Stimulated activated naive B cell treated with anti-CD40 and anti-IgM and Interleukin-4, amounts not matched to agents 10 μg/mL and 1 μg/mL and 100 μg/mL, for 72 hours (primary cell): Measurements from ENCODE around the gene ARHGAP9.
"Not testable (repeated sequence)": the region's sequence is repeated elsewhere in the genome, so short reads cannot be mapped to it uniquely, and the experiment has no call there.

Experiments used
- ATAC-seq, 2 donors: fragments of 150-1000 bp; cut with Tn5 transposase; replicated peaks; 2 replicates each; pipeline ENCODE4 v1.10.0; 2021; ENCODE audit warnings: moderate library complexity in 1 of 2
- DNase-seq: peaks from one replicate; pipeline ENCODE4 v3.0.0; 2021
- H3K27ac Mint-ChIP-seq: one replicate; pipeline ENCODE4 v1.8.0; 2022; ENCODE audit warnings: mild to moderate bottlenecking, mixed read lengths
- H3K27me3 Mint-ChIP-seq, 2 donors: one replicate each; pipeline ENCODE4 v1.8.0; 2022; ENCODE audit warnings: mixed read lengths in 2 of 2
- H3K36me3 Mint-ChIP-seq, 2 donors: one replicate each; pipeline ENCODE4 v1.8.0; 2022; ENCODE audit warnings: mixed read lengths in 2 of 2, mild to moderate bottlenecking in 1 of 2
- H3K4me1 Mint-ChIP-seq, 2 donors: one replicate each; pipeline ENCODE4 v1.8.0; 2022; ENCODE audit warnings: mixed read lengths in 2 of 2, mild to moderate bottlenecking in 1 of 2
- H3K4me3 Mint-ChIP-seq, 2 donors: one replicate each; pipeline ENCODE4 v1.8.0; 2022; ENCODE audit warnings: mild to moderate bottlenecking in 2 of 2, mixed read lengths in 2 of 2, moderate library complexity in 1 of 2
- H3K9me3 Mint-ChIP-seq, 2 donors: one replicate each; pipeline ENCODE4 v1.8.0; 2022; ENCODE audit warnings: mixed read lengths in 2 of 2, mild to moderate bottlenecking in 1 of 2

The ARHGAP9 gene

GRCh38 chr12:57428965-57429364 is 50.7 kb downstream of the ARHGAP9 start:
- Mint-ChIP-seq H3K4me3 (peak overlapping the region; percentile 81 to 89), H3K36me3 (peaks cover 6 to 29% of the 10 kb centered on the region in 2 donors), H3K27me3 (no peaks in the 10 kb centered on the region), H3K9me3 (no peaks in the 10 kb centered on the region), H3K27ac (peak overlapping the region; percentile 97), H3K4me1 (peaks cover 23 to 43% of the 10 kb centered on the region in 2 donors)
- no peak for DNase-seq
- no peak for ATAC-seq

DNA sequence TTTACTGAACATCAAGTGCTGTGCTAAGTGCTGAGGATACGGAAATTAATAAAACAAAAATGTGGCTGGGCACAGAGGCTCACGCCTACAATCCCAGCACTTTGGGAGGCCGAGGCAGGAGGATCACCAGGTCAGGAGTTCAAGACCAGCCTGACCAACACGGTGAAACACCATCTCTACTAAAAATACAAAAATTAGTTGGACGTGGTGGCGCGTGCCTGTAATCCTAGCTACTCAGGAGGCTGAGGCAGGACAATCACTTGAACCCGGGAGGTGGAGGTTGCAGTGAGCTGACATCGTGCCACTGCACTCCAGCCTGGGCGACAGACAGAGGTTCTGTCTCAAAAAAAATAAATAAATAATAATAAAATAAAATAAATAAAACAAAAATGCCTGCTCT is 52.7 kb downstream of the ARHGAP9 start:
- not testable (repeated sequence) for DNase-seq, ATAC-seq, H3K27me3 Mint-ChIP-seq, H3K9me3 Mint-ChIP-seq, H3K4me3 Mint-ChIP-seq
- H3K4me1 Mint-ChIP-seq, result peaks cover 23 to 43% of the 10 kb centered on the region in 2 donors
- H3K27ac Mint-ChIP-seq, result peak overlapping the region; percentile 62
- peaks cover 6 to 39% of the 10 kb centered on the region in 2 donors for H3K36me3 Mint-ChIP-seq
